GM23248 (cell line): ENCODE data around the gene PLPPR3. TPM values are rescaled to one million over a fixed set of nuclear protein-coding genes. Genes with fewer than 3 reads are reported as not detected.
A peak's percentile ranks its signal among the peaks of the same experiment; 100 is the strongest.

Source experiments
- DNase-seq: peaks from one replicate; pipeline ENCODE4 v3.0.0-alpha.2; 2015
- H2AFZ ChIP-seq: fragments of 200-600 bp; sonication (generic); 2 replicates; pipeline ENCODE4 v1.6.1; 2016; ENCODE audit warnings: antibody characterized with exemption
- H3F3A ChIP-seq: fragments of 200-600 bp; sonication (generic); 2 replicates; pipeline ENCODE4 v1.6.1; 2016; ENCODE audit warnings: mild to moderate bottlenecking, antibody characterized with exemption, mixed run types; ENCODE audit not compliant: insufficient read depth
- H3K27ac ChIP-seq: fragments of 200-600 bp; sonication (generic); 2 replicates; pipeline ENCODE4 v1.5.1; 2016; ENCODE audit warnings: mild to moderate bottlenecking
- H3K27me3 ChIP-seq: fragments of 200-600 bp; sonication (generic); replicated peaks from 2 replicates; pipeline ENCODE4 v1.6.1; 2016; ENCODE audit warnings: mild to moderate bottlenecking; ENCODE audit not compliant: insufficient read depth
- H3K36me3 ChIP-seq: fragments of 200-600 bp; sonication (generic); 2 replicates; pipeline ENCODE4 v1.6.1; 2016; ENCODE audit warnings: low read depth, mild to moderate bottlenecking
- H3K4me1 ChIP-seq: fragments of 200-600 bp; sonication (generic); 2 replicates; pipeline ENCODE4 v1.6.1; 2016; ENCODE audit warnings: mild to moderate bottlenecking; ENCODE audit not compliant: insufficient read depth
- H3K4me2 ChIP-seq: fragments of 200-600 bp; sonication (generic); one replicate; pipeline ENCODE4 v1.6.1; 2016; ENCODE audit warnings: mild to moderate bottlenecking; ENCODE audit not compliant: unreplicated experiment
- H3K4me3 ChIP-seq: fragments of 200-600 bp; sonication (generic); 2 replicates; pipeline ENCODE4 v1.5.1; 2016; ENCODE audit warnings: mild to moderate bottlenecking
- H3K79me2 ChIP-seq: fragments of 200-600 bp; sonication (generic); 2 replicates; pipeline ENCODE4 v1.6.1; 2016; ENCODE audit warnings: mild to moderate bottlenecking; ENCODE audit not compliant: insufficient read depth
- H3K9ac ChIP-seq: fragments of 200-600 bp; sonication (generic); 2 replicates; pipeline ENCODE4 v1.6.1; 2016; ENCODE audit warnings: mild to moderate bottlenecking
- H3K9me2 ChIP-seq: fragments of 200-600 bp; sonication (generic); 2 replicates; pipeline ENCODE4 v1.6.1; 2016; ENCODE audit warnings: mixed run types, mild to moderate bottlenecking, moderate library complexity; ENCODE audit not compliant: insufficient read depth
- H3K9me3 ChIP-seq: fragments of 200-600 bp; sonication (generic); one replicate; pipeline ENCODE4 v1.6.1; 2017; ENCODE audit warnings: low read depth
- H4K20me1 ChIP-seq: fragments of 200-600 bp; sonication (generic); 2 replicates; pipeline ENCODE4 v1.6.0; 2016; ENCODE audit not compliant: insufficient read depth
- EZH2 ChIP-seq: fragments of 200-600 bp; sonication (generic); IDR thresholded peaks from 2 replicates; pipeline ENCODE4 v1.6.1; 2018; ENCODE audit warnings: antibody characterized with exemption, mild to moderate bottlenecking; ENCODE audit not compliant: insufficient read depth, poor library complexity, severe bottlenecking
- EZH2phosphoT487 ChIP-seq: fragments of 200-600 bp; sonication (generic); IDR thresholded peaks from 2 replicates; pipeline ENCODE4 v1.6.1; 2018; ENCODE audit warnings: antibody characterized with exemption, moderate library complexity, mild to moderate bottlenecking, low read depth; ENCODE audit not compliant: insufficient read depth
- WGBS, 2 experiments: methylation state at CpG; one replicate each; pipeline ENCODE4 v1.1.6; 2015 to 2017; ENCODE audit warnings: low lambda C conversion rate in 2 of 2, low coverage in 1 of 2; ENCODE audit errors: missing lambda C conversion rate in 2 of 2; 5-methylcytosine and 5-hydroxymethylcytosine counted together
- in situ Hi-C: fragments of 300-500 bp; cut with MboI; formaldehyde crosslinking; loops from 2 replicates; pipeline ENCODE4 v1.15.0; 2020
- polyA plus RNA-seq: library from polyadenylated mRNA; unstranded; fragments of >200 nt; fragmentation: Nextera tagmentation; extraction: Ambion mirVana; gene quantifications from 2 replicates; pipeline ENCODE4 v1.2.1, GENCODE V29; 2016
- total RNA-seq: library from RNA; depleted of rRNA; stranded (reverse); fragments of >200 nt; shearing (Covaris generic); gene quantifications from 2 replicates; pipeline ENCODE4 v1.2.3, GENCODE V29; 2014

PLPPR3 gene
- total and polyA plus RNA-seq, 2 experiments from 2014 or later = 0.32 TPM; not detected in 1

DNA sequence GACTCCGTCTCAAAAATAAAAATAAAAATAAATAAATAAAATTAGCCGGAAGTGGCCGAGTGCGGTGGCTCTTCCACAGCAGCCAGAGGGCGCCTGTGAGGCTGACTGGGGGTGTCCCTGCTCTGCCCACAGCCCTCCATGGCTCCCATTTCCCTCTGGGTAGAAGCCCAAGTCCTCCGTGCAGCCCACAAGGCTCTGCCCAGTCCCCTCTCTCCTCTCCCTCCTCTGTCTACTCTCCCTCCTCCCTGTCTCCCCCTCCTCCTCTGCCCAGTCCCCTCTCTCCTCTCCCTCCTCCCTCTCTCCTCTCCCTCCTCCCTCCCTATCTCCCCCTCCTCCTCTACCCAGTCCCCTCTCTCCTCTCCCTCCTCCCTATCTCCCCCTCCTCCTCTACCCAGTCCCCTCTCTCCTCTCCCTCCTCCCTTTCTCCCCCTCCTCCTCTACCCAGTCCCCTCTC is 50.4 kb downstream of the PLPPR3 start:
- no peak overlapping the region for H3K4me2 ChIP-seq
- DNase-seq = peak; percentile 83
- 0 to 6% methylated on average over 6 of the region's 6 CpGs for WGBS, 2 experiments
- H3K9me2 ChIP-seq = no peaks in the 10 kb centered on the region
- H2AFZ ChIP-seq = no peak overlapping the region
- H3F3A ChIP-seq = peaks cover 11% of the 10 kb centered on the region; the same call in 1 of the 2 replicates
- H3K27ac ChIP-seq = no peak overlapping the region
- in situ Hi-C loops = loop anchor here (10.0 kb wide), 1 partner anchor 213 kb away; the partner anchor contains the start of gene WDR18
- H3K4me1 ChIP-seq = 0 out of 2 replicates have a peak, but pooled peaks cover 5% of the 10 kb centered on the region
- no peaks in the 10 kb centered on the region for H3K36me3 ChIP-seq
- H4K20me1 ChIP-seq = no peaks in the 10 kb centered on the region
- H3K79me2 ChIP-seq = no peaks in the 10 kb centered on the region
- H3K9ac ChIP-seq = no peak overlapping the region
- H3K27me3 ChIP-seq = no peaks in the 10 kb centered on the region
- TF ChIP-seq EZH2phosphoT487 (no peak), EZH2 (no peak)
- H3K9me3 ChIP-seq = no peaks in the 10 kb centered on the region
- no peak overlapping the region for H3K4me3 ChIP-seq

DNA sequence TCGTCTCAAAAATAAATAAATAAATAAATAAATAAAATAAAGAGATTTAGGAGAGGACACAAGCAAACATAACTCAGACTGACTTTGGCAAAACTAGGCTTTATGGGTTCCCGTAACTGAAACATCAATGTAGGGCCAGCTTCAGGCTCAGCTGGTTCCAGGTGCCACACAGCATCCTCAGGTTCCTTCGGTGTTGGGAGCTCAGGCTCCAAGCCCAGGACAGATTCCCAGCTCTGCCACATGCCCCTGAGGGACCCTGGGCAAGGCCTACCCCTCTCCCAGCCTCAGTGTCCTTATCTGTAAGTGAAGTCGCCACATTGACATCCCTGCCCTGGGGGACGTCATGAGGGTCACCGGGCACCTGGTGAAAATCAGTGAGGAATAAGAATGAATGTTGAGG is 52.1 kb downstream of the PLPPR3 start:
- Histone ChIP-seq H3K9me3 (no peaks in the 10 kb centered on the region), H3K4me2 (no peak overlapping the region)
- DNase-seq = no peak

GRCh38 chr19:768424-768823 is 53.3 kb downstream of the PLPPR3 start:
- peak; percentile 91 for DNase-seq
- Histone ChIP-seq H4K20me1 (no peaks in the 10 kb centered on the region), H3K4me3 (peak overlapping the region; percentile 53), H3K27me3 (no peaks in the 10 kb centered on the region), H3K36me3 (no peaks in the 10 kb centered on the region), H3K9me2 (no peaks in the 10 kb centered on the region), H3K4me2 (peak overlapping the region; percentile 57), H3F3A (peaks cover 11% of the 10 kb centered on the region; the same call in 1 of the 2 replicates), H3K9me3 (no peaks in the 10 kb centered on the region), H3K4me1 (0 out of 2 replicates have a peak, but pooled peaks cover 5% of the 10 kb centered on the region), H3K9ac (peak overlapping the region; percentile 45), H3K79me2 (no peaks in the 10 kb centered on the region), H2AFZ (peak overlapping the region; percentile 83), H3K27ac (peak overlapping the region; percentile 51)
- in situ Hi-C loops = no loop called here
- no peak for TF ChIP-seq EZH2
- no peak for TF ChIP-seq EZH2phosphoT487
- 3% methylated on average over 14 of the region's 14 CpGs for WGBS, 2 experiments

More for the DNA sequence above, 52.1 kb downstream of the PLPPR3 start:
- H3K27ac ChIP-seq = no peak overlapping the region
- H3K4me1 ChIP-seq = 0 out of 2 replicates have a peak, but pooled peaks cover 5% of the 10 kb centered on the region
- H3K79me2 ChIP-seq = no peaks in the 10 kb centered on the region
- H2AFZ ChIP-seq = no peak overlapping the region
- no peak overlapping the region for H3K9ac ChIP-seq
- no peaks in the 10 kb centered on the region for H3K27me3 ChIP-seq
- H4K20me1 ChIP-seq = no peaks in the 10 kb centered on the region
- H3K9me2 ChIP-seq = no peaks in the 10 kb centered on the region
- 73 to 84% methylated on average over 6 of the region's 6 CpGs for WGBS, 2 experiments
- H3K4me3 ChIP-seq = no peak overlapping the region
- H3K36me3 ChIP-seq = no peaks in the 10 kb centered on the region
- TF ChIP-seq EZH2phosphoT487 (no peak), EZH2 (no peak)
- in situ Hi-C loops = loop anchor here (10.0 kb wide), 1 partner anchor 215 kb away; the partner anchor contains the start of gene WDR18
- H3F3A ChIP-seq = peaks cover 11% of the 10 kb centered on the region; the same call in 1 of the 2 replicates

DNA sequence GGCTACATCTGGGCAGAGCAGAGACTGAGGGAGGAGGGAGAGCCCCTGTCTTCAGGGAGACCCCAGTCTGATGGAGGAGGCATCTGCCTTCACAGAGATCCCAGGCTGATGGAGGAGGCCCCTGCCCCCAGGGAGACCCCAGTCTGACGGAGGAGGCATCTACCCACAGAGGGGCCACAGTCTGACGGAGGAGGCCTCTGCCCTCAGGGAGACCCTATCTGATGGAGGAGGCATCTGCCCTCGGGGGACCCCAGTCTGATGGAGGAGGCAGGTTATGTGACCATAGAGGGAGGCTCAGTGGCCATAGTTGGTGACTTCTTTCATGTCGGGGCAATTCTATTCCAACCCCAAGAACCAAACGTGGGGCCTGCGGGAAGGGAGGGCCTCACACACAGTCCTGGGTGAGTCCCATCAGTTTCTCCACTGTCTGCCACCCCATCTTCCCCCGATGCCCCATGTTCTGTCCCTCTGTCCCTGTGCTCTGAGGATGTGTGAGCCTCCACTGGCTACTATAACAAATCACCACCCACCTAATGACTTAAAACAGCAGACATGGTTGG is 56.5 kb downstream of the PLPPR3 start:
- no peak for TF ChIP-seq EZH2phosphoT487
- TF ChIP-seq EZH2 = no peak
- Histone ChIP-seq H3K79me2 (no peaks in the 10 kb centered on the region), H3K27me3 (no peaks in the 10 kb centered on the region), H2AFZ (no peak overlapping the region), H3K27ac (no peak overlapping the region), H3K4me1 (0 out of 2 replicates have a peak, but pooled peaks cover 5% of the 10 kb centered on the region), H3K9me3 (no peaks in the 10 kb centered on the region), H3F3A (peaks cover 11% of the 10 kb centered on the region; the same call in 1 of the 2 replicates), H3K4me3 (no peak overlapping the region), H3K4me2 (no peak overlapping the region), H3K36me3 (no peaks in the 10 kb centered on the region), H3K9me2 (no peaks in the 10 kb centered on the region), H4K20me1 (no peaks in the 10 kb centered on the region), H3K9ac (no peak overlapping the region)
- in situ Hi-C loops = no loop called here
- DNase-seq = no peak
- 70 to 73% methylated on average over 6 to 7 of the region's 7 CpGs for WGBS, 2 experiments
